Chondrocyte (in vitro differentiated cells): ENCODE measurements around the gene ABCA3. TPM values are rescaled to one million over a fixed set of nuclear protein-coding genes. Genes with fewer than 3 reads are reported as not detected.

Experiments
- DNase-seq: peaks from one replicate; pipeline ENCODE4 v3.0.0; 2021; ENCODE audit warnings: mixed read lengths, low spot score
- H3K27ac Mint-ChIP-seq: one replicate; pipeline ENCODE4 v1.8.0; 2021; ENCODE audit warnings: mild to moderate bottlenecking, moderate library complexity, mixed read lengths; ENCODE audit not compliant: unreplicated experiment
- H3K27me3 Mint-ChIP-seq: 2 replicates; pipeline ENCODE4 v1.8.0; 2021; ENCODE audit warnings: low read depth, mixed read lengths
- H3K36me3 Mint-ChIP-seq: 2 replicates; pipeline ENCODE4 v1.8.0; 2021; ENCODE audit warnings: low read depth, mixed read lengths
- H3K4me1 Mint-ChIP-seq: 2 replicates; pipeline ENCODE4 v1.8.0; 2021; ENCODE audit warnings: low read depth, mild to moderate bottlenecking, mixed read lengths
- H3K4me3 Mint-ChIP-seq: one replicate; pipeline ENCODE4 v1.8.0; 2021; ENCODE audit warnings: mild to moderate bottlenecking, moderate library complexity, mixed read lengths; ENCODE audit not compliant: unreplicated experiment
- H3K9me3 Mint-ChIP-seq: 2 replicates; pipeline ENCODE4 v1.8.0; 2021; ENCODE audit warnings: low read depth, mixed read lengths
- total RNA-seq: library from RNA; stranded (reverse); gene quantifications from 3 replicates; pipeline ENCODE4 v1.2.1, GENCODE V29; 2021
- TF ChIP-seq, protein P1 (sequence below): fragments of 200-600 bp; sonication (generic); IDR thresholded peaks from 2 replicates; pipeline ENCODE4 v1.5.0; 2021; ENCODE audit warnings: antibody characterized with exemption, mild to moderate bottlenecking, moderate library complexity

ABCA3 gene
- total RNA-seq, 1 donor from 2014 or later = 26.0 TPM

DNA sequence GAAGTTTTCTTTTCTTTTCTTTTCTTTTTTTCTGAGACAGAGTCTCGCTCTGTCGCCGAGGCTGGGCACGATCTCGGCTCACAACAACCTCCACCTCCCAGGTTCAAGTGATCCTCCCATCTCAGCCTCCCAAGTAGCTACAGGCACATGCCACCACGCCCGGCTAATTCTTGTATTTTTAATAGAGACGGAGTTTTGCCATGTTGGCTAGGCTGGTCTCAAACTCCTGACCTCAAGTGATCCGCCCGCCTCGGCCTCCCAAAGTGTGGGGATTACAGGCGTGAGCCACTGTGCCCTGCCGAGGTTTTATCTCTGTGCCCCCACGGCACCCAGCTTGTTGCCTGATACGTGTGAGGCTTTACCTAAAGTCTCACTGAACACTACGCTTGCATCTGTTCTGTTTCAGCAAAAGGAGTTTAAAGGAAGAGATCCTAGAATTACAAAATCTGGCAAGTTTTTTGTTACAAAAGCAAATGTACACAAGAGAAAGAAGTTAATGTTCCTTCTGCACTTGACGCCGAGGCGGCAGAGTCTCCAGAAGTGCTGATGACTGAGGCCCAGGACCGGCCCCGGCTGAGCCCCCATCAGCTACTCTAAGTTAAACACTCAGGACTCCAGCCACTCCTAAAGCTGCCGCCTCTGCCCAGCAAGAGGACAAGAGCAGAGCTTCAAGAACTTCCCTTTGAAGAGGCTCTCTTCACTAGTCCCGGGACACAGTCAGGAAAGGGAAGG lies 9.2 kb downstream of the ABCA3 start:
- Mint-ChIP-seq H3K36me3 (peaks cover 2% of the 10 kb centered on the region), H3K9me3 (no peaks in the 10 kb centered on the region), H3K27me3 (peaks cover 2% of the 10 kb centered on the region), H3K27ac (no peak overlapping the region), H3K4me3 (no peak overlapping the region), H3K4me1 (peaks cover 6% of the 10 kb centered on the region)
- no peak for DNase-seq
- TF ChIP-seq, protein P1, sequence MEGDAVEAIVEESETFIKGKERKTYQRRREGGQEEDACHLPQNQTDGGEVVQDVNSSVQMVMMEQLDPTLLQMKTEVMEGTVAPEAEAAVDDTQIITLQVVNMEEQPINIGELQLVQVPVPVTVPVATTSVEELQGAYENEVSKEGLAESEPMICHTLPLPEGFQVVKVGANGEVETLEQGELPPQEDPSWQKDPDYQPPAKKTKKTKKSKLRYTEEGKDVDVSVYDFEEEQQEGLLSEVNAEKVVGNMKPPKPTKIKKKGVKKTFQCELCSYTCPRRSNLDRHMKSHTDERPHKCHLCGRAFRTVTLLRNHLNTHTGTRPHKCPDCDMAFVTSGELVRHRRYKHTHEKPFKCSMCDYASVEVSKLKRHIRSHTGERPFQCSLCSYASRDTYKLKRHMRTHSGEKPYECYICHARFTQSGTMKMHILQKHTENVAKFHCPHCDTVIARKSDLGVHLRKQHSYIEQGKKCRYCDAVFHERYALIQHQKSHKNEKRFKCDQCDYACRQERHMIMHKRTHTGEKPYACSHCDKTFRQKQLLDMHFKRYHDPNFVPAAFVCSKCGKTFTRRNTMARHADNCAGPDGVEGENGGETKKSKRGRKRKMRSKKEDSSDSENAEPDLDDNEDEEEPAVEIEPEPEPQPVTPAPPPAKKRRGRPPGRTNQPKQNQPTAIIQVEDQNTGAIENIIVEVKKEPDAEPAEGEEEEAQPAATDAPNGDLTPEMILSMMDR = no peak

DNA sequence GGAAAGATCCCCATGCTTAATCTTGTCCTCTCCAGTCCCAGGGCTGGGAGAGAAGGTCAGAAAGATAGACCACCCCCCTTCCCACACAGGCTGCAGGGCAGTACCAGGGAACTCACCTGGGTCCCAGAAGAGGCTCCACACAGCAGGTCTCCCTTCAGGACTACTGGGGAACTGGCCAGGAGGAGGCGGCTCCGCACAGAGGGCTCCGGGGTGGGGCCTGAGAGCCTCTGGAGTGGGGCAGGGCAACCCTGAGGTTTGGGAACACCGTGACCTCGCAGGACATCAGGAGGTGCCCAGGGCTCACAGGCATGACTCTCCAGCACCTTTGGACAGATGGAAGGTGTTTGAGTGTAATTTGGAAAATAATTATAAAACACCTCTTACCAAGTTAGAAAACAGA lies 11.0 kb downstream of the ABCA3 start:
- H3K4me3 Mint-ChIP-seq = no peak overlapping the region
- H3K36me3 Mint-ChIP-seq = peaks cover 8% of the 10 kb centered on the region
- no peak for DNase-seq
- peaks cover 6% of the 10 kb centered on the region for H3K4me1 Mint-ChIP-seq
- no peaks in the 10 kb centered on the region for H3K9me3 Mint-ChIP-seq
- no peak overlapping the region for H3K27ac Mint-ChIP-seq
- TF ChIP-seq, protein P1 = no peak
- H3K27me3 Mint-ChIP-seq = peaks cover 2% of the 10 kb centered on the region

DNA sequence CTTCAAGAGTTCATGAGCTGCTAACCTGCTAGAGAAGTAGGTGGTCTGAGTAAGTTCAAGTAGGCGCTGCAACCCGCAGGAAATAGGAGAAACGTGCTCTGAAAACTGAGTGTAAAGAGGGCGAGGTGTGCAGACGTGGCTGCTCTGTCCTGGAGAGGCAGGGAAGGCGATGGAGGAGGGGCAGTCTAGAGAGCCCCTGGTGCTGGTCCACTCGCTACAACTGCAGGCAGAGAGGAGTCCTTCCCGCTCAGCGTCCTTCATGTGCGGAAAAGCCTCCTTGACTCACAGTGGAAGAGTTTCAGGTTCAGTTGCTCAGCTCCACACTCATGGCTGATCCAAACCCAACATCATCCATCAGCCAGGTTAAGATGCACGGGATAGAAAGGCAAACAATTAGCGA lies 12.1 kb downstream of the ABCA3 start:
- TF ChIP-seq, protein P1 = no peak
- Mint-ChIP-seq H3K27me3 (peaks cover 2% of the 10 kb centered on the region), H3K9me3 (no peaks in the 10 kb centered on the region), H3K36me3 (peaks cover 11% of the 10 kb centered on the region), H3K4me3 (no peak overlapping the region), H3K4me1 (no peaks in the 10 kb centered on the region), H3K27ac (no peak overlapping the region)
- no peak for DNase-seq

DNA sequence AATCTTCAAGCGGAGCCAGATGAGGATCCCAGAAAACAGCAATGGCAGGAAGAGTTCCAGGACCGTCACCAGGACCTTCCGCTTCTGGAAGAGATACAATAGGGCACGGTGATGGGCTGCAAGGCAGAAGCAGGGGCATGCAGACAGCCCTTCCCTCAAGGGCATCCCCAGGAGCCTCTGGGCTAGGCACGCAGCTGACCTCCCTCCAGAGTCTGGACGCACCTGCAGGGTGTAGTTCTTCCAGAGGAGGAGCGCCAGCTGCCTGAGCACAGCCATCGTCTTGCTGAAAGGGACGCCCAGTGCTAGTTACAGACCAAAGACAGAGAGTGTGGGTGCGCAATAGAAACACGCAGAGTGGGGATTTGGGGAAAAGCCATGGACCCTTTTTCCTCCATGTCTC lies 14.3 kb downstream of the ABCA3 start:
- no peak for DNase-seq
- peaks cover 15% of the 10 kb centered on the region for H3K36me3 Mint-ChIP-seq
- H3K4me1 Mint-ChIP-seq = no peaks in the 10 kb centered on the region
- H3K4me3 Mint-ChIP-seq = no peak overlapping the region
- H3K27me3 Mint-ChIP-seq = peaks cover 2% of the 10 kb centered on the region
- no peak overlapping the region for H3K27ac Mint-ChIP-seq
- TF ChIP-seq, protein P1 = no peak
- H3K9me3 Mint-ChIP-seq = no peaks in the 10 kb centered on the region

DNA sequence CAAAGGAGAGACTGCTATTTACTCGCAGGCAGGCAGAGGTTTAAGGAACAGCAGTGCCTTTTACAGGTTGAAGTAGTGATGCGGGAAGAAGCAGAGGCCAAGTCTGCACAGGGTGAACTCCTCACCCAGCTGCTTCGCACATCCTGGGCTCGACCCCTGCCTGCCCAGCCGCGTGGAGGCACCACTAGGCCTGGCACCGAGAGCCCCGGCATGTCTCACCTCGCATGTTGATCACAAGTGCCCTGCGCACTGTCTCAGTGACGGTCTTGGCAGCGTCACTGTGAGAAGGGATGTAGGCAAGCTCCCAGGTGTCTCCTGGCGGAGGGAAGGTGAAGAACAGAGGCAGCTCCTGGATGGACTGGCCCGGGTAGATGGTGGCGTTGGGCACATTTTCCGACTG lies 14.7 kb downstream of the ABCA3 start:
- Mint-ChIP-seq H3K4me1 (no peaks in the 10 kb centered on the region), H3K4me3 (no peak overlapping the region), H3K36me3 (peaks cover 15% of the 10 kb centered on the region)

More for the DNA sequence above, 14.7 kb downstream of the ABCA3 start:
- TF ChIP-seq, protein P1 = no peak
- DNase-seq = no peak
- H3K27me3 Mint-ChIP-seq = peaks cover under 1% of the 10 kb centered on the region
- H3K27ac Mint-ChIP-seq = no peak overlapping the region
- no peaks in the 10 kb centered on the region for H3K9me3 Mint-ChIP-seq
